Measurements from ENCODE around the gene PLA2R1. TPM values are rescaled to one million over a fixed set of nuclear protein-coding genes. Genes with fewer than 3 reads are reported as not detected.

Gene PLA2R1
- total and polyA plus RNA-seq, 2 of the 4 experiments (the other 2 are of a cell fraction): 0.43 to 0.54 TPM

DNA sequence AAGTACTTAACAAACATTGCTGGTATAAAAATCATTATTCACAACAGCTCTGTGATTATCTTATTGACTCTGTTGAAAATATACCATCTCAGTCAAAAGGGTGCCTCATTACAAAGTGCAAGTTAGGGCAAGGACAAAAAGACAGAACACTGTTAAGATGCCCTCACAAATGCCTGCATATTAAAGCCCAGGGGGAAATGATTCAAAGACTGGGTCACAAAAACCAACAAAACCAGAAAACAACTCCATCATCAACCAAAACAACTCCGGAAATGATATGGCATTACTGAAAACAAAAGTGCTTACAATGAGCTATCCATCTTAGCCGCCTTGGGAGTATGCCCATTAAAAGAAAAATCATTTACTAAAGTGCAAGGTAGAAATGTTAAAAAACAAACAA, 9.9 kb downstream of the PLA2R1 start:
- Histone ChIP-seq H3K9me1 (ENCODE audit: insufficient read depth, low read length) (no peaks in the 10 kb centered on the region; the same call in 1 of the 2 replicates), H3K36me3 (ENCODE audit: control insufficient read depth, insufficient read depth, low read length) (no peaks in the 10 kb centered on the region), H3K4me2 (ENCODE audit: low read depth, low read length) (no peak overlapping the region), H3K4ac (ENCODE audit: low read depth, low read length) (no peak overlapping the region), H2AK9ac (replicated peaks; ENCODE audit: low read depth, low read length, poor library complexity) (no peak overlapping the region), H2BK15ac (ENCODE audit: low read depth, low read length) (no peak overlapping the region), H3K4me1 (ENCODE audit: control insufficient read depth, insufficient read depth, low read length) (no peaks in the 10 kb centered on the region), H3K18ac (ENCODE audit: low read depth, low read length) (no peak overlapping the region), H3K23ac (ENCODE audit: low read depth, low read length) (no peak overlapping the region), H2BK120ac (ENCODE audit: low read depth, low read length) (no peak overlapping the region), H4K91ac (ENCODE audit: insufficient read depth, low read depth, low read length) (no peak overlapping the region), H3K14ac (replicated peaks; ENCODE audit: low read depth, low read length) (no peak overlapping the region), H4K5ac (ENCODE audit: low read depth, low read length) (no peak overlapping the region), H4K20me1 (ENCODE audit: insufficient read depth, low read length) (no peaks in the 10 kb centered on the region), H3K9me3 (ENCODE audit: control insufficient read depth, insufficient read depth, low read length) (no peaks in the 10 kb centered on the region), H4K8ac (ENCODE audit: low read depth in 2 of 2, low read length in 2 of 2) (no peak overlapping the region), H3K27ac (ENCODE audit: insufficient read depth, low read length) (no peak overlapping the region), H2AFZ (replicated peaks; ENCODE audit: low read length, poor library complexity) (no peak overlapping the region), H2BK20ac (ENCODE audit: low read depth, low read length) (no peak overlapping the region), H3K9ac (ENCODE audit: low read depth, low read length) (no peak overlapping the region), H3K56ac (ENCODE audit: extremely low read depth, insufficient read depth, low read length) (no peak overlapping the region), H3K4me3 (ENCODE audit: insufficient read depth, low read depth, low read length) (no peak overlapping the region), H3K79me1 (ENCODE audit: low read depth in 1 of 2, low read length in 2 of 2) (no peaks in the 10 kb centered on the region), H2AK5ac (ENCODE audit: low read depth, low read length) (no peak overlapping the region), H3K27me3 (ENCODE audit: control insufficient read depth, insufficient read depth, low read length) (peaks cover 10% of the 10 kb centered on the region), H2BK5ac (ENCODE audit: low read depth, low read length, poor library complexity, severe bottlenecking) (no peak overlapping the region)
- ChIA-PET CTCF (no interaction called here), POLR2A (ENCODE audit: unreplicated experiment) (no interaction called here)
- DNase-seq (no peak), ATAC-seq (ENCODE audit: low read depth) (no peak)
- in situ Hi-C loops (cut with MboI; ENCODE audit: low sequenced_read_pairs) (no loop called here), intact Hi-C loops (cut with micrococcal nuclease) (no loop called here), dilution Hi-C loops (cut with HindIII; ENCODE audit: low sequenced_read_pairs, unreplicated experiment) (no loop called here)
- no TSS peak for BruUV-seq (replicated peaks)
- WGBS, 2 experiments (ENCODE audit: extremely low coverage in 2 of 2, insufficient read length in 1 of 2): no CpG with 5 or more reads among the region's 2 CpGs
- TF ChIP-seq MAFK (IDR thresholded peaks at IDR 0.05; ENCODE audit: low read depth, low read length): no peak
- TF ChIP-seq RFX5 (IDR thresholded peaks at IDR 0.05; ENCODE audit: low read depth, low read length): no peak
- TF ChIP-seq FOS (IDR thresholded peaks at IDR 0.05; ENCODE audit: low read depth, low read length): no peak
- TF ChIP-seq, protein P1, sequence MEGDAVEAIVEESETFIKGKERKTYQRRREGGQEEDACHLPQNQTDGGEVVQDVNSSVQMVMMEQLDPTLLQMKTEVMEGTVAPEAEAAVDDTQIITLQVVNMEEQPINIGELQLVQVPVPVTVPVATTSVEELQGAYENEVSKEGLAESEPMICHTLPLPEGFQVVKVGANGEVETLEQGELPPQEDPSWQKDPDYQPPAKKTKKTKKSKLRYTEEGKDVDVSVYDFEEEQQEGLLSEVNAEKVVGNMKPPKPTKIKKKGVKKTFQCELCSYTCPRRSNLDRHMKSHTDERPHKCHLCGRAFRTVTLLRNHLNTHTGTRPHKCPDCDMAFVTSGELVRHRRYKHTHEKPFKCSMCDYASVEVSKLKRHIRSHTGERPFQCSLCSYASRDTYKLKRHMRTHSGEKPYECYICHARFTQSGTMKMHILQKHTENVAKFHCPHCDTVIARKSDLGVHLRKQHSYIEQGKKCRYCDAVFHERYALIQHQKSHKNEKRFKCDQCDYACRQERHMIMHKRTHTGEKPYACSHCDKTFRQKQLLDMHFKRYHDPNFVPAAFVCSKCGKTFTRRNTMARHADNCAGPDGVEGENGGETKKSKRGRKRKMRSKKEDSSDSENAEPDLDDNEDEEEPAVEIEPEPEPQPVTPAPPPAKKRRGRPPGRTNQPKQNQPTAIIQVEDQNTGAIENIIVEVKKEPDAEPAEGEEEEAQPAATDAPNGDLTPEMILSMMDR (conservative IDR thresholded peaks at IDR 0.05; ENCODE audit: low read depth, low read length): no peak
- no peak for TF ChIP-seq RCOR1 (IDR thresholded peaks at IDR 0.05; ENCODE audit: insufficient replicate concordance, low read length)
- no peak for TF ChIP-seq MAZ (IDR thresholded peaks at IDR 0.05; ENCODE audit: borderline replicate concordance, low read depth, low read length)
- TF ChIP-seq CHD1 (IDR thresholded peaks at IDR 0.05; ENCODE audit: low read depth, low read length): no peak
- TF ChIP-seq MXI1 (IDR thresholded peaks at IDR 0.05; ENCODE audit: borderline replicate concordance, low read depth, low read length): no peak
- TF ChIP-seq, protein P2, sequence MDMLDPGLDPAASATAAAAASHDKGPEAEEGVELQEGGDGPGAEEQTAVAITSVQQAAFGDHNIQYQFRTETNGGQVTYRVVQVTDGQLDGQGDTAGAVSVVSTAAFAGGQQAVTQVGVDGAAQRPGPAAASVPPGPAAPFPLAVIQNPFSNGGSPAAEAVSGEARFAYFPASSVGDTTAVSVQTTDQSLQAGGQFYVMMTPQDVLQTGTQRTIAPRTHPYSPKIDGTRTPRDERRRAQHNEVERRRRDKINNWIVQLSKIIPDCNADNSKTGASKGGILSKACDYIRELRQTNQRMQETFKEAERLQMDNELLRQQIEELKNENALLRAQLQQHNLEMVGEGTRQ (IDR thresholded peaks at IDR 0.05; ENCODE audit: low read depth, low read length): no peak
- TF ChIP-seq POLR2A (IDR thresholded peaks at IDR 0.05; ENCODE audit: low read depth, low read length): no peak
- TF ChIP-seq SMC3 (IDR thresholded peaks at IDR 0.05; ENCODE audit: low read depth, low read length): no peak
- TF ChIP-seq BHLHE40 (IDR thresholded peaks at IDR 0.05; ENCODE audit: low read depth, low read length): no peak
- no peak for TF ChIP-seq CEBPB (IDR thresholded peaks at IDR 0.05; ENCODE audit: low read depth, low read length)
- no peak for TF ChIP-seq NFE2L2 (IDR thresholded peaks at IDR 0.05; ENCODE audit: low read depth, low read length)
- no peak for TF ChIP-seq RAD21 (IDR thresholded peaks at IDR 0.05; ENCODE audit: low read length)
- TF ChIP-seq, protein P3, sequence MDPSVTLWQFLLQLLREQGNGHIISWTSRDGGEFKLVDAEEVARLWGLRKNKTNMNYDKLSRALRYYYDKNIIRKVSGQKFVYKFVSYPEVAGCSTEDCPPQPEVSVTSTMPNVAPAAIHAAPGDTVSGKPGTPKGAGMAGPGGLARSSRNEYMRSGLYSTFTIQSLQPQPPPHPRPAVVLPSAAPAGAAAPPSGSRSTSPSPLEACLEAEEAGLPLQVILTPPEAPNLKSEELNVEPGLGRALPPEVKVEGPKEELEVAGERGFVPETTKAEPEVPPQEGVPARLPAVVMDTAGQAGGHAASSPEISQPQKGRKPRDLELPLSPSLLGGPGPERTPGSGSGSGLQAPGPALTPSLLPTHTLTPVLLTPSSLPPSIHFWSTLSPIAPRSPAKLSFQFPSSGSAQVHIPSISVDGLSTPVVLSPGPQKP (IDR thresholded peaks at IDR 0.05; ENCODE audit: borderline replicate concordance, low read depth, low read length): no peak
